ENCODE data around the gene SHBG. TPM values are rescaled to one million over a fixed set of nuclear protein-coding genes. Genes with fewer than 3 reads are reported as not detected.
A peak's percentile ranks its signal among the peaks of the same experiment; 100 is the strongest.

The SHBG gene
- total and polyA plus RNA-seq, 2 of the 8 experiments (the other 6 are each of a cell fraction or from before 2014, with no cell fraction given), result 1.1 to 1.2 TPM

GRCh38 chr17:7615265-7615747 is 14.6 kb upstream of the SHBG start:
- no peak overlapping the region for H3K14ac ChIP-seq (ENCODE audit: insufficient read length)
- FAIRE-seq, result no peak
- no peak overlapping the region for H2BK20ac ChIP-seq (ENCODE audit: low read length)
- H3K4me2 ChIP-seq (ENCODE audit: insufficient read depth in 1 of 2, low read depth in 2 of 2, low read length in 2 of 2), result peak overlapping the region; percentile 55 to 61; a peak in 3 of 4 replicates
- H3K4me3 ChIP-seq (ENCODE audit: extremely low read depth in 1 of 4, insufficient read depth in 2 of 4, low read depth in 3 of 4, low read length in 4 of 4), result peak overlapping the region; percentile 29 to 54 (median 36); a peak in 6 of 8 replicates
- H3K9ac ChIP-seq (replicated peaks in 1 of 4; ENCODE audit: extremely low read depth in 1 of 4, low read depth in 3 of 4, low read length in 3 of 4), result no peak overlapping the region; a peak in 2 of 7 replicates
- no peak overlapping the region for H4K91ac ChIP-seq (replicated peaks; ENCODE audit: insufficient read length, low read length)
- H2AK5ac ChIP-seq (ENCODE audit: low read depth, low read length), result no peak overlapping the region
- H3K27ac ChIP-seq (ENCODE audit: low read depth, low read length), result 0 out of 2 replicates have a peak overlapping the region, but pooled peaks have one; percentile 13
- no peak overlapping the region for H3K4ac ChIP-seq (replicated peaks; ENCODE audit: insufficient read length, low read depth, low read length)
- no peak overlapping the region for H2BK5ac ChIP-seq (ENCODE audit: low read depth, low read length)
- peaks cover 0 to 5% (median 1%) of the 10 kb centered on the region in 4 experiments; a peak in 4 of 7 replicates for H3K4me1 ChIP-seq (replicated peaks in 1 of 4; ENCODE audit: control insufficient read depth in 3 of 4, insufficient read depth in 4 of 4, low read length in 3 of 4)
- H2BK15ac ChIP-seq (ENCODE audit: low read length), result no peak overlapping the region
- no peak overlapping the region for H3K56ac ChIP-seq (replicated peaks; ENCODE audit: insufficient read length, low read depth, low read length)
- H3K23ac ChIP-seq (ENCODE audit: insufficient read length), result no peak overlapping the region
- peaks cover 18% of the 10 kb centered on the region for H3K79me1 ChIP-seq (ENCODE audit: low read depth, low read length)
- peaks cover 0 to 5% (median 0%) of the 10 kb centered on the region in 4 experiments; a peak in 2 of 8 replicates for H3K36me3 ChIP-seq (ENCODE audit: control insufficient read depth in 2 of 4, insufficient read depth in 4 of 4, low read length in 3 of 4)
- H4K5ac ChIP-seq (ENCODE audit: insufficient read length, low read depth, low read length), result no peak overlapping the region
- H3K27me3 ChIP-seq (replicated peaks in 1 of 4; ENCODE audit: control insufficient read depth in 3 of 4, extremely low read depth in 1 of 4, insufficient read depth in 3 of 4, low read length in 3 of 4), result no peaks in the 10 kb centered on the region
- DNase-seq (ENCODE audit: low read depth in 1 of 2, low spot score in 2 of 2), result no peak
- no peak overlapping the region for H4K8ac ChIP-seq (ENCODE audit: extremely low read depth, insufficient read depth, low read length)
- no peak overlapping the region for H2BK120ac ChIP-seq (replicated peaks; ENCODE audit: low read depth, low read length)
- no peaks in the 10 kb centered on the region for H3K9me3 ChIP-seq (ENCODE audit: insufficient read depth in 2 of 2, low read depth in 1 of 2, low read length in 1 of 2)
- no peak overlapping the region for H2BK12ac ChIP-seq (ENCODE audit: low read depth, low read length)
- H4K20me1 ChIP-seq (replicated peaks in 1 of 2; ENCODE audit: control insufficient read depth in 1 of 2, insufficient read depth in 2 of 2, low read length in 2 of 2), result peaks cover 0 to 9% of the 10 kb centered on the region in 2 experiments
- WGBS, 2 experiments (ENCODE audit: extremely low coverage in 1 of 2, insufficient coverage in 1 of 2, insufficient read length in 1 of 2, insufficient replicate concordance in 2 of 2, low coverage in 1 of 2, low lambda C conversion rate in 2 of 2, missing lambda C conversion rate in 1 of 2), result 8% methylated on average over 21 of the region's 28 CpGs; no CpG with 5 or more reads in 1 of the 2 experiments
- H3K23me2 ChIP-seq (ENCODE audit: low read depth, low read length), result peaks cover 6% of the 10 kb centered on the region
- CTCF ChIA-PET (ENCODE audit: partially characterized antibody), result interaction anchor here (0.6 to 13.4 kb wide), 11 partner anchors 12 to 300 kb away, joined by 3 to 92 read pairs (median 4); partner anchors contain the start of genes SAT2, SHBG, TP53 and WRAP53
- H3K18ac ChIP-seq (ENCODE audit: extremely low read depth, low read length), result no peak overlapping the region; the same call in 1 of the 2 replicates
- H3K79me2 ChIP-seq (ENCODE audit: control insufficient read depth in 1 of 2, insufficient read depth in 2 of 2, low read length in 2 of 2), result peaks cover 4 to 31% of the 10 kb centered on the region in 2 experiments; a peak in 3 of 4 replicates
- POLR2A ChIA-PET (ENCODE audit: partially characterized antibody), result interaction anchor here (0.6 to 79.4 kb wide), 10 partner anchors 12 to 86 kb away, joined by 3 to 2272 read pairs (median 10); partner anchors contain the start of genes ATP1B2, CD68, MPDU1 and SAT2
- peak overlapping the region; percentile 48; the same call in 1 of the 2 replicates for H2AFZ ChIP-seq (ENCODE audit: low read length)
- TF ChIP-seq RBBP5 (IDR thresholded peaks at IDR 0.05; ENCODE audit: borderline replicate concordance, low read depth, low read length) (no peak), MAX (IDR thresholded peaks at IDR 0.05) (peak; percentile 75; the same call in 1 of the 2 replicates), POLR2AphosphoS5 (IDR thresholded peaks at IDR 0.05; ENCODE audit: low read depth, low read length) (no peak), TBP (IDR thresholded peaks at IDR 0.05; ENCODE audit: low read depth, low read length) (no peak), NANOG (IDR thresholded peaks at IDR 0.05; ENCODE audit: insufficient read depth, low read depth, low read length, poor library complexity, severe bottlenecking) (no peak), HDAC2 (IDR thresholded peaks at IDR 0.05; ENCODE audit: borderline replicate concordance in 1 of 2, low read depth in 2 of 2, low read length in 2 of 2) (no peak), RAD21 (IDR thresholded peaks at IDR 0.05 in 1 of 2, conservative IDR thresholded peaks at IDR 0.05 in 1 of 2; ENCODE audit: low read depth in 2 of 2, low read length in 2 of 2) (no peak), NRF1 (IDR thresholded peaks at IDR 0.05; ENCODE audit: low read depth, low read length) (peak; percentile 83), KDM1A (IDR thresholded peaks at IDR 0.05; ENCODE audit: borderline replicate concordance, low read length) (0 out of 2 replicates have a peak, but pooled peaks have one; percentile 38), BACH1 (IDR thresholded peaks at IDR 0.05; ENCODE audit: low read length) (no peak), SAP30 (IDR thresholded peaks at IDR 0.05; ENCODE audit: insufficient read depth, insufficient replicate concordance, low read length) (no peak)
